ENCODE data around the gene ALOX5AP.

Gene ALOX5AP

DNA sequence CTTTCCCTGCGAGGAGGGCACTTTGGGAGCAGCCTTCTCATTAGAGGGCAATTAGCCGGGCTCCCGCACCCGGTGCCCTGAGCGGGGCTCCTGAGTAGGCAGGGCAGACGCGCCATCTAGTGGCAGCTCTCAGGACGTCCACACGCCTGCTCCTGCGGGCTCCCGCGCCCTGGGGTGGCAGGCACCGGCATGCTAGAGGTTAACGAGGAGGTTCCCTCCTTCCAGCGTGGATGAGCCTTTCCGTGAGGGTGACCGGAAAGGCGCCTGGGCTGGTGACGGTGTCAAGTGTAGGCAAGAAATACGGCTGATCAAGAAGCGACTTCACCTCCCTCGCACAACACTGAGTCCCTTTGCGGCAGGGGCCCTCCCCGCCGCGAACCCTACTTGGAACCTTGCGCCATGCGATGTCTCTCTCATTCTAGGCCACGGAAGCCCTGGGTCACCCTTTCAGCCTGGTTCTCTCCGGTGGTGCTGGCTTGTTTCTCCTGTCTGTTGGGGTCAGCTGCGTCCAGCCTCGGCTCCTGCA, 67.7 kb downstream of the ALOX5AP start:
- DNase-seq: no peak

DNA sequence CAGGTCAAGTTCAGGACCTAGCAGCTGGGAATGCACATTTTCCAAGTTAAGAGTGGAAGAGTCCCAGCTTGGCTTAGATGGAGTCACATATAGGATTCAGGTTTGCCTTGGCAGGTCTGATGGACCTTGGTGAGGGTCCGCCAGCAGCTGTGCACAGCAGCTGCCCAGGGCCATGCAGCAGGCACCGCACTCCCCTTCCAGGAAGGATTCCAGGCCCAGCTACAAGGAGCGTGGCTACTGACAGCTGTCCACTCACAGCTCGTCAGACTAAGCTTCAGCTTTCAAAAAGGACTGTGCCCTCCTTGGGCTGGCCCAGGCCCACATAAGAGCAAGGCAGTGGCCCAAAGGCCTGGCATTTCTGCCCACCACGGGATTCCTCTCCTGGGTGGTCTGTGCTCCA, 68.4 kb downstream of the ALOX5AP start:
- no peak for DNase-seq

DNA sequence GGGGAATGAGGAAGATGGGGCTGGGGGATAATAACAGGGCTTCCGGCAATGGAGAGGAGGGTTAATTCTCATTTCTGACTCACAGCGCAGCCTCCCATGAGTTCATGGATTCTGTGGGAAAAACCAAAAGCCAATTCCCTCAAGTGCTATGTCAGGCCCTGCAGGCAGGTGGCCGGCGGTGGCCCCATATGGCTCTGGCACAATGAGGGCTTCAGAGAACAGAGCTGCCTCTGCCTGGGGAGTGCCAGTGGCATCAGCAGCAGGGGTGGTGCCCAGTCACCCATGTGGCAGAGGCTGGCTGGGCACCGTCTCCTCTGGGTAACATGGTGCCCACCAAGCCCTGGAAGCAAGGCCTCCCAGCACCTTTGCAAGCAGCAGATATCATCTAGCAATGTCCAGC, 69.1 kb downstream of the ALOX5AP start:
- no peak for DNase-seq

DNA sequence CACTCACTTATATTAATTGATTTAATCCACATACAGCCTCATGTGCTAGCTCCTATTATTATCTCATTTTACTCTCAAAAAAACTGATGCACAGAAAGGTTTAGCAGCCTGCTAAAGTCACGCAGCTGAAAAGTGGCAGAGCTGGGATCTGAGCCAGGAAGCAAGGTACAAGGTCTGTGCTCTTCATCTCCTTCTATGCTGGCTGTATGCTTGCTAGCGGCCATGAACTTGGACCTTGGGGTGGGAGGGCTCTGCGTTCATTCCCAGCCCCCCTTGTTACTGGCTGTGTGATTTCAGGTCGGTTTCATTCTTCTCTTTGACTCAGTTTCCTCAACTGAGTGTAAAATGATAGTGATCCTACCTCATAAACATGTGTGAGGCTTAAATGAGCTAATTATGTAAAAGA, 69.8 kb downstream of the ALOX5AP start:
- DNase-seq: no peak

DNA sequence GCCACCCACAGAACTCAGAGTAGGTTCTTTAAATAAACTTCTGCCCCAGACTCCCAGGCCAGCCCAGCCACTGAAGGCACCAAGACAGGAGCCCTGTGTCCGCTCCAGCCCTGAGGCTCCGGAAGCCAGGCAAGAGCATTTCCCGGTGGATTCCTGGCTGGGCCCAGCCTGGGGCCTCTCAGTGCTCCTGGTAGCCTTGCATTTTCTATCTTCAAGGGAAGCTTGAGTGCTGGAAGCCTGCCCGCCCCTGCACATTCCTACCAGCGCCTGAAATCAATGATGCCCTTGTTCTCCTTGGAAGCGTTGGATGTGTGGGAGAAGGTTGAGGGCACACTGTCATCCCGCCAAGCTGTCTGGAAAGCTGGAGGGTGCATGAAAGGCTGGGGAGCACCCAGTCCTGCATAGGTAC, 70.3 kb downstream of the ALOX5AP start:
- no peak for DNase-seq

DNA sequence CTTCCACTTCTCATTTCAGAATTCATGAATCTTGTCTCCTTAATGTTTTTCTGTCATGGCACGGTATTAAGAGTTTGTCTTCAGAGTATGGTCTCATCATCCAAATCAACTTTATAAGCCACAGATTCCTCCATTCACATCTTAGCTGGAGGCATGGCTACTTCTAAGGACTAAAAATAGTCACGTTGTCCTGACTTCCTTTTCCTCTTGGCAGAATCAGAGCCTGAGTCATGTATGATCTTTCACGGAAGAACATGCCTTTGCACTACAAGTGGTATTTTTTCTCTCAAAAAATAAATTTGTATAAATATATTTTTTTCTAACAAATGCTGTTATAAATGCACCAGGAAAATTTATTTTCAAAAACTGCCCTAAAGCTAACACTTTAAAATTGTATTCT, 71.4 kb downstream of the ALOX5AP start:
- no peak for DNase-seq

DNA sequence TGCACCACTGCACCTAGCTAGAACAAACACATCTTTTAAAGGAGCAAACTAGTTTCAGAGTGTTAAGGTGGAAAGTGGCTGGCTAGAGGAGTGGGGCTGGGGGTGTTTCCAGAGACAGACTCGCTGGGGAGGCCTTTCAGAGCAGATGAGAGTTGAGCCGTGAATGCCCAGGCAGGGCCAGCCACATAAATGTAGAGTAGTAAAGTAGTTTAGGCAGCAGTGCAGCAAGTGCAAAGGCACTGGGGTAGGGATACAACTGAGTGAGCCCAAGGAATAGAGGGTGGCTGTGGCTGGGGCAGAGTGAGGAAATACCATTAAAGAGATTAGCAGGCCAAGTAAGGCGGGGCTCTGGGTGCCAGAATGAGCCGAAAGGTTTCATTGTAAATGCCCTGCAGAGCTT, 72.0 kb downstream of the ALOX5AP start:
- DNase-seq: no peak

DNA sequence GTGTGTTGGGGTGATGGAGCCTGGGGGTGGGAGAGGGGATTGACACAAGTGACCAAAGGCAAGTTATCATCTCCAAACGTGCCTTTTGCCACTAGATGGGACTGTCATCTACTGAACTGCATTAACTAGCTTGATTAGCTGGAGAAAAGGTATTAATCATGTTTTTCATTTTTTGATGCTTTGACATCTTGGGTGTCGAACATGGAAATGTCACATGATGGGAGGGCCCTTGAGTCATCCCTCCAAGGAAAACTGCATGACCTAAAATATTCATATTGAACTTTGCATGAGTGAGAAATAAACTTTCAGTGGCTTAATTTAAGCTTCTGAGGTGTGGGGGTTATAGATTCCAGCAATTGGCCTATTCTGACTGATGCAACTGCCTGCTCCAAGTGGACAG, 73.3 kb downstream of the ALOX5AP start:
- DNase-seq: no peak

DNA sequence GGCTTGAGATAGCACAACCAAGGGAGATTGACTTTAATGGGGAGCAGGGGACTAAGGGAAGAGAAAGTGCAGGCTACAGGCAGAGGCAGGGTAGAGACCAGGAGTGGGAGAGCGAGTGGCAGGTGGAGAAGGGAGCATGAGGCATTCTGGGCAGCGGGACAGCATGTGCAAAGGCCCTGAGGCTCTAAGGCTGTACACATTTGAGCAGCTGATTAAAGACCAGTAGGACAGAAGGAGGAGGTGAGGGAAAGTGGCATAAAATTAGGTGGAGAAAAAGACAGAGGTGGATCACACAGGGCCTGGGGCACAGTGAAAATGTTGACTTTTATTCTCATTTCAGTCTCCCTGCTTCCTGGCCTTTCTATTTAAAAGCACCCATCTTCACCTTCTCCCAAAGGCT, 74.4 kb downstream of the ALOX5AP start:
- DNase-seq: no peak

DNA sequence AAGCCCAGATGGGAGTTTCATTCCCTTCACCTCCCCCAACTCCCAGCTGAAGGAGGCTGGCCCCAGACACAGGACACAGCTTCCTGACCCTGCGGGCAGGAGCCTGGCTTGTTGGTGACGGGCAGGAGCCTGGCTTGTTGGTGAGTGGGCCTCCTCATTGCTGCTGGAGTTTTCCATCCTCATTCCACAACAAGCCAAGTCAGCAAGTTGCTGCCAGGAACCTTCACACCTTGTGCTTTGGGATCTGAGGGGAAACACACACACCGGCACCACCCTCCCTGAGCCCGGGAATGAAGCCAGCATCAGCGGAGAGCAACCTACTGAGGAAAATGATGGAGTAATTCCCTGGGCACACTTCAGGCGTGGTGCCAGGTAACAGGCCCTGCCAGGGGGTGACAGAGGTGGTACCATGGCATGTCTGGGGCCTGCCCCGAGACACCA, 74.9 kb downstream of the ALOX5AP start:
- DNase-seq: no peak

DNA sequence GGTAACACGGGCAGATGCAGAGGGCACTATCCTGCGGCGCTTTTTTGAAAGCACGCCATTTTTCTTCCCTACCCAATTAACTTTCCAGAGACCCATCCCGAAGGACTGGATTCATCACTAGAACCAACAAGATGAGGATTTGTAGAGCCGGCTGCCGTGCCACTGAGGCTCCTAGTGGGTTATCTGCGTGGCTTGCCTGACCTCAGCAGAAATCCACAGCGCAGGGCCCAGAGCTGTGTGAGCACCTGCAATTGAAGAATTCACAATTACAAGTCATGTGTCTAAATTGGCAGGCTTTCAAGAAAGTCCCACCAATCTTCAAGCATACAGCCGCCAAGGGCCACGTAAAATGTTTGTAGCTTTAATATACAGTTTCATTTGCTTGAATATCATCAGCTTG, 75.5 kb downstream of the ALOX5AP start:
- DNase-seq: no peak
